ENCODE data around the gene TAS2R50. TPM values are rescaled to one million over a fixed set of nuclear protein-coding genes. Genes with fewer than 3 reads are reported as not detected.

The TAS2R50 gene
- total RNA-seq, 1 experiment from 2014 or later, result 0.18 TPM

DNA sequence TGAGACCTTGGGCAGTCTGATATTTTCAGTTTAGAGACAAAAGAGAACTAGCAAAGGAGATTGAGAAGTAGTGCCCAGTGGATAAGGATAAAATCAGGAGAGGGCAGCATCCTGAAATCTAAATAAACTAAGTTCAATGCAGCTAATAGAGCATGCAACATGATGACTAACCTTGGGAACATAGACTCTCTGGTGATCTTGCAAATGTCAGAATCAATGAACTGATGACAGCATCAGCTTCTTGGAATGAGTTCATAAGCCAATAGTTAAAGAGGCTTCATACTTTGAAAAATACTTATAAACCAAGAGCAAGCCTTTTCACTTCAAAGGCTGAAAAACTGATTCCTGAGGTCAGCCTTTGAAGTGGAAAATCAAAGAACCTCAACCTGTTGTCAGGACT lies 27.5 kb upstream of the TAS2R50 start:
- TF ChIP-seq TCF7L2 (IDR thresholded peaks at IDR 0.05; ENCODE audit: low read depth, low read length) (no peak), POLR2AphosphoS5 (IDR thresholded peaks at IDR 0.05; ENCODE audit: low read depth, low read length) (no peak), SIN3A (IDR thresholded peaks at IDR 0.05; ENCODE audit: borderline replicate concordance, insufficient read depth, low read depth, low read length) (no peak)
- TF ChIP-seq, protein P1, sequence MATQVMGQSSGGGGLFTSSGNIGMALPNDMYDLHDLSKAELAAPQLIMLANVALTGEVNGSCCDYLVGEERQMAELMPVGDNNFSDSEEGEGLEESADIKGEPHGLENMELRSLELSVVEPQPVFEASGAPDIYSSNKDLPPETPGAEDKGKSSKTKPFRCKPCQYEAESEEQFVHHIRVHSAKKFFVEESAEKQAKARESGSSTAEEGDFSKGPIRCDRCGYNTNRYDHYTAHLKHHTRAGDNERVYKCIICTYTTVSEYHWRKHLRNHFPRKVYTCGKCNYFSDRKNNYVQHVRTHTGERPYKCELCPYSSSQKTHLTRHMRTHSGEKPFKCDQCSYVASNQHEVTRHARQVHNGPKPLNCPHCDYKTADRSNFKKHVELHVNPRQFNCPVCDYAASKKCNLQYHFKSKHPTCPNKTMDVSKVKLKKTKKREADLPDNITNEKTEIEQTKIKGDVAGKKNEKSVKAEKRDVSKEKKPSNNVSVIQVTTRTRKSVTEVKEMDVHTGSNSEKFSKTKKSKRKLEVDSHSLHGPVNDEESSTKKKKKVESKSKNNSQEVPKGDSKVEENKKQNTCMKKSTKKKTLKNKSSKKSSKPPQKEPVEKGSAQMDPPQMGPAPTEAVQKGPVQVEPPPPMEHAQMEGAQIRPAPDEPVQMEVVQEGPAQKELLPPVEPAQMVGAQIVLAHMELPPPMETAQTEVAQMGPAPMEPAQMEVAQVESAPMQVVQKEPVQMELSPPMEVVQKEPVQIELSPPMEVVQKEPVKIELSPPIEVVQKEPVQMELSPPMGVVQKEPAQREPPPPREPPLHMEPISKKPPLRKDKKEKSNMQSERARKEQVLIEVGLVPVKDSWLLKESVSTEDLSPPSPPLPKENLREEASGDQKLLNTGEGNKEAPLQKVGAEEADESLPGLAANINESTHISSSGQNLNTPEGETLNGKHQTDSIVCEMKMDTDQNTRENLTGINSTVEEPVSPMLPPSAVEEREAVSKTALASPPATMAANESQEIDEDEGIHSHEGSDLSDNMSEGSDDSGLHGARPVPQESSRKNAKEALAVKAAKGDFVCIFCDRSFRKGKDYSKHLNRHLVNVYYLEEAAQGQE (IDR thresholded peaks at IDR 0.05; ENCODE audit: insufficient read depth in 1 of 2, low read depth in 2 of 2, low read length in 1 of 2), result no peak
- TF ChIP-seq, protein P2, sequence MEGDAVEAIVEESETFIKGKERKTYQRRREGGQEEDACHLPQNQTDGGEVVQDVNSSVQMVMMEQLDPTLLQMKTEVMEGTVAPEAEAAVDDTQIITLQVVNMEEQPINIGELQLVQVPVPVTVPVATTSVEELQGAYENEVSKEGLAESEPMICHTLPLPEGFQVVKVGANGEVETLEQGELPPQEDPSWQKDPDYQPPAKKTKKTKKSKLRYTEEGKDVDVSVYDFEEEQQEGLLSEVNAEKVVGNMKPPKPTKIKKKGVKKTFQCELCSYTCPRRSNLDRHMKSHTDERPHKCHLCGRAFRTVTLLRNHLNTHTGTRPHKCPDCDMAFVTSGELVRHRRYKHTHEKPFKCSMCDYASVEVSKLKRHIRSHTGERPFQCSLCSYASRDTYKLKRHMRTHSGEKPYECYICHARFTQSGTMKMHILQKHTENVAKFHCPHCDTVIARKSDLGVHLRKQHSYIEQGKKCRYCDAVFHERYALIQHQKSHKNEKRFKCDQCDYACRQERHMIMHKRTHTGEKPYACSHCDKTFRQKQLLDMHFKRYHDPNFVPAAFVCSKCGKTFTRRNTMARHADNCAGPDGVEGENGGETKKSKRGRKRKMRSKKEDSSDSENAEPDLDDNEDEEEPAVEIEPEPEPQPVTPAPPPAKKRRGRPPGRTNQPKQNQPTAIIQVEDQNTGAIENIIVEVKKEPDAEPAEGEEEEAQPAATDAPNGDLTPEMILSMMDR (IDR thresholded peaks at IDR 0.05), result no peak

DNA sequence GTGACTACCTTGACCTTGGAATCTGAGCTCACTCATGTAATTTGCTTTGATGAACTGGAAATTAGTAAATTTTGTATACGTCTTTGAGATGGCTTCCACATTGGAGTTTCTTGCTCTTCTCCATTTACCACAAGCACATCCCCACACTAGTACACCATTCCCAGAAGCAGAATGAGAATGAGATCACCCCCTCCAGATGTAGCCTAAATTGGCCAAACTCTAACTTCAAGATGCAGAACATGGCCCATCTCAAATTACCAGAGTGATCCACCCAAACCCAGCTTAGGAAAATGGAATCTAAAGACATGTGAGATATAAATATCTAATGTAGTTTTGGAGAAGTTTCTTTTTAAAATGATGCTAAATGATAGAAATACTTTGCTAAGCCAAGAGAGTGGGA lies 20.9 kb upstream of the TAS2R50 start:
- H3K27ac ChIP-seq (ENCODE audit: low read length), result no peak overlapping the region
- in situ Hi-C loops (cut with HindIII; ENCODE audit: low pct_unique_long_range_greater_than_20kb, low sequenced_read_pairs) (no loop called here), intact Hi-C loops (cut with micrococcal nuclease; ENCODE audit: unreplicated experiment) (no loop called here)
- ChIA-PET CTCF (no interaction called here), POLR2A (no interaction called here)
- no peaks in the 10 kb centered on the region for H3K27me3 ChIP-seq (ENCODE audit: control insufficient read depth, insufficient read depth, low read length)
- ATAC-seq (no peak), DNase-seq (ENCODE audit: low read depth, low spot score) (no peak)
- H3K36me3 ChIP-seq (ENCODE audit: control insufficient read depth, insufficient read depth, low read length), result no peaks in the 10 kb centered on the region
- TF ChIP-seq POLR2AphosphoS5 (IDR thresholded peaks at IDR 0.05; ENCODE audit: low read depth, low read length) (no peak), SIN3A (IDR thresholded peaks at IDR 0.05; ENCODE audit: borderline replicate concordance, insufficient read depth, low read depth, low read length) (no peak), TCF7L2 (IDR thresholded peaks at IDR 0.05; ENCODE audit: low read depth, low read length) (no peak)
- TF ChIP-seq, protein P2 (IDR thresholded peaks at IDR 0.05), result no peak
- TF ChIP-seq, protein P1 (IDR thresholded peaks at IDR 0.05; ENCODE audit: insufficient read depth in 1 of 2, low read depth in 2 of 2, low read length in 1 of 2), result no peak
- no peak overlapping the region for H3K4me3 ChIP-seq (ENCODE audit: low read depth in 2 of 2, low read length in 2 of 2)
- H3K4me1 ChIP-seq (ENCODE audit: control insufficient read depth, insufficient read depth, low read length), result no peaks in the 10 kb centered on the region
- no TSS peak for BruUV-seq (replicated peaks)
- no peaks in the 10 kb centered on the region for H3K9me3 ChIP-seq (ENCODE audit: control insufficient read depth, insufficient read depth, low read depth, low read length)

More for the DNA sequence above, 27.5 kb upstream of the TAS2R50 start:
- in situ Hi-C loops (cut with HindIII; ENCODE audit: low pct_unique_long_range_greater_than_20kb, low sequenced_read_pairs), result no loop called here
- Histone ChIP-seq H3K4me3 (ENCODE audit: low read depth in 2 of 2, low read length in 2 of 2) (no peak overlapping the region), H3K9me3 (ENCODE audit: control insufficient read depth, insufficient read depth, low read depth, low read length) (no peaks in the 10 kb centered on the region), H3K4me1 (ENCODE audit: control insufficient read depth, insufficient read depth, low read length) (no peaks in the 10 kb centered on the region), H3K27ac (ENCODE audit: low read length) (no peak overlapping the region), H3K36me3 (ENCODE audit: control insufficient read depth, insufficient read depth, low read length) (no peaks in the 10 kb centered on the region), H3K27me3 (ENCODE audit: control insufficient read depth, insufficient read depth, low read length) (no peaks in the 10 kb centered on the region)
- DNase-seq (ENCODE audit: low read depth, low spot score) (no peak), ATAC-seq (no peak)
- ChIA-PET CTCF (no interaction called here), POLR2A (no interaction called here)
- intact Hi-C loops (cut with micrococcal nuclease; ENCODE audit: unreplicated experiment), result no loop called here
- BruUV-seq (replicated peaks), result no TSS peak
